ACC112 (cell line): ENCODE results near the gene CEP170.

ENCODE experiments used
- H2AFZ ChIP-seq: fragments of 200-600 bp; sonication (generic); one replicate; pipeline ENCODE4 v1.6.0; 2017; ENCODE audit warnings: antibody characterized with exemption, low read length; ENCODE audit not compliant: unreplicated experiment
- H3K27ac ChIP-seq: fragments of 200-600 bp; sonication (generic); 2 replicates; pipeline ENCODE4 v1.5.1; 2014; ENCODE audit warnings: low read depth, mild to moderate bottlenecking, antibody characterized with exemption, low read length, moderate library complexity
- H3K27me3 ChIP-seq: fragments of 200-600 bp; sonication (generic); 2 replicates; pipeline ENCODE4 v1.6.1; 2014; ENCODE audit warnings: mild to moderate bottlenecking, antibody characterized with exemption, low read length, moderate library complexity, mixed read lengths; ENCODE audit not compliant: insufficient read depth
- H3K36me3 ChIP-seq: fragments of 200-600 bp; sonication (generic); 2 replicates; pipeline ENCODE4 v1.6.1; 2016; ENCODE audit warnings: mild to moderate bottlenecking, antibody characterized with exemption, low read length, moderate library complexity, mixed read lengths; ENCODE audit not compliant: insufficient read depth
- H3K4me1 ChIP-seq: fragments of 200-600 bp; sonication (generic); one replicate; pipeline ENCODE4 v1.6.1; 2016; ENCODE audit warnings: low read length, mixed read lengths; ENCODE audit not compliant: insufficient read depth, unreplicated experiment, control insufficient read depth
- H3K4me3 ChIP-seq: fragments of 200-600 bp; sonication (generic); 2 replicates; pipeline ENCODE4 v1.5.1; 2014; ENCODE audit warnings: mild to moderate bottlenecking, low read depth, low read length
- H3K79me2 ChIP-seq: fragments of 200-600 bp; sonication (generic); one replicate; pipeline ENCODE4 v1.6.0; 2016; ENCODE audit warnings: low read length; ENCODE audit not compliant: control insufficient read depth, unreplicated experiment, insufficient read depth

Gene CEP170

GRCh38 chr1:243268751-243269460 is 13.8 kb upstream of the CEP170 start:
- H3K4me1 ChIP-seq = peaks cover 74% of the 10 kb centered on the region
- no peaks in the 10 kb centered on the region for H3K27me3 ChIP-seq
- H3K79me2 ChIP-seq = peaks cover 35% of the 10 kb centered on the region
- peak overlapping the region; percentile 38 for H3K4me3 ChIP-seq
- H2AFZ ChIP-seq = no peak overlapping the region
- peak overlapping the region; percentile 96 for H3K27ac ChIP-seq
- peaks cover 16% of the 10 kb centered on the region for H3K36me3 ChIP-seq

GRCh38 chr1:243267914-243268653 is 13.0 kb upstream of the CEP170 start:
- H3K27me3 ChIP-seq = no peaks in the 10 kb centered on the region
- H3K27ac ChIP-seq = peak overlapping the region; percentile 96
- peaks cover 8% of the 10 kb centered on the region for H3K36me3 ChIP-seq
- H3K79me2 ChIP-seq = peaks cover 42% of the 10 kb centered on the region
- peaks cover 82% of the 10 kb centered on the region for H3K4me1 ChIP-seq
- no peak overlapping the region for H2AFZ ChIP-seq
- peak overlapping the region; percentile 38 for H3K4me3 ChIP-seq

GRCh38 chr1:243267471-243267880 is 12.4 kb upstream of the CEP170 start:
- Histone ChIP-seq H3K79me2 (peaks cover 48% of the 10 kb centered on the region), H3K4me1 (peaks cover 78% of the 10 kb centered on the region), H3K27ac (peak overlapping the region; percentile 96), H3K4me3 (peak overlapping the region; percentile 38), H2AFZ (no peak overlapping the region), H3K36me3 (peaks cover 4% of the 10 kb centered on the region; the same call in 1 of the 2 replicates), H3K27me3 (no peaks in the 10 kb centered on the region)

GRCh38 chr1:243266231-243266630 is 11.2 kb upstream of the CEP170 start:
- Histone ChIP-seq H3K79me2 (peaks cover 55% of the 10 kb centered on the region), H3K27ac (peak overlapping the region; percentile 96), H3K4me3 (no peak overlapping the region), H2AFZ (no peak overlapping the region), H3K36me3 (peaks cover 4% of the 10 kb centered on the region; the same call in 1 of the 2 replicates), H3K27me3 (no peaks in the 10 kb centered on the region), H3K4me1 (peaks cover 76% of the 10 kb centered on the region)

GRCh38 chr1:243264717-243265116 is 9.6 kb upstream of the CEP170 start:
- H3K4me3 ChIP-seq = peak overlapping the region; percentile 10; the same call in 1 of the 2 replicates
- peak overlapping the region; percentile 96 for H3K27ac ChIP-seq
- peaks cover 78% of the 10 kb centered on the region for H3K4me1 ChIP-seq
- peak overlapping the region; percentile 28 for H2AFZ ChIP-seq
- H3K36me3 ChIP-seq = no peaks in the 10 kb centered on the region
- H3K27me3 ChIP-seq = no peaks in the 10 kb centered on the region
- H3K79me2 ChIP-seq = peaks cover 57% of the 10 kb centered on the region

- Histone ChIP-seq H3K4me3 (no peak overlapping the region), H3K4me1 (peaks cover 53% of the 10 kb centered on the region), H3K36me3 (no peaks in the 10 kb centered on the region), H2AFZ (no peak overlapping the region), H3K27ac (peak overlapping the region; percentile 39), H3K79me2 (peaks cover 80% of the 10 kb centered on the region), H3K27me3 (no peaks in the 10 kb centered on the region)
These were observed 6.3 kb upstream of the CEP170 start for GRCh38 chr1:243261390-243261789.

GRCh38 chr1:243260221-243260880 is 5.3 kb upstream of the CEP170 start:
- no peaks in the 10 kb centered on the region for H3K36me3 ChIP-seq
- H3K4me1 ChIP-seq = peaks cover 42% of the 10 kb centered on the region
- H3K27me3 ChIP-seq = no peaks in the 10 kb centered on the region
- H3K4me3 ChIP-seq = no peak overlapping the region
- peaks cover 79% of the 10 kb centered on the region for H3K79me2 ChIP-seq
- no peak overlapping the region for H2AFZ ChIP-seq
- peak overlapping the region; percentile 39 for H3K27ac ChIP-seq

GRCh38 chr1:243258731-243259130 is 3.6 kb upstream of the CEP170 start:
- Histone ChIP-seq H3K79me2 (peaks cover 82% of the 10 kb centered on the region), H3K36me3 (no peaks in the 10 kb centered on the region), H2AFZ (no peak overlapping the region), H3K4me3 (no peak overlapping the region), H3K4me1 (peaks cover 26% of the 10 kb centered on the region), H3K27ac (no peak overlapping the region), H3K27me3 (no peaks in the 10 kb centered on the region)

- peaks cover 80% of the 10 kb centered on the region for H3K79me2 ChIP-seq
- H3K36me3 ChIP-seq = no peaks in the 10 kb centered on the region
- H3K27me3 ChIP-seq = no peaks in the 10 kb centered on the region
- H3K4me3 ChIP-seq = peak overlapping the region; percentile 98
- peak overlapping the region; percentile 71; the same call in 1 of the 2 replicates for H3K27ac ChIP-seq
- no peak overlapping the region for H2AFZ ChIP-seq
- H3K4me1 ChIP-seq = peaks cover 20% of the 10 kb centered on the region
These were observed 2.1 kb upstream of the CEP170 start for GRCh38 chr1:243257189-243257588.

GRCh38 chr1:243256590-243256989 is 1.5 kb upstream of the CEP170 start:
- Histone ChIP-seq H3K79me2 (peaks cover 86% of the 10 kb centered on the region), H3K4me3 (peak overlapping the region; percentile 98), H2AFZ (peak overlapping the region; percentile 84), H3K4me1 (peaks cover 24% of the 10 kb centered on the region), H3K36me3 (no peaks in the 10 kb centered on the region), H3K27ac (peak overlapping the region; percentile 71), H3K27me3 (no peaks in the 10 kb centered on the region)
